Medulla oblongata (tissue), 1 donor: Measurements from ENCODE around the gene TMEM243.
A peak's percentile ranks its signal among the peaks of the same experiment; 100 is the strongest.
"Not testable (repeated sequence)": the region's sequence is repeated elsewhere in the genome, so short reads cannot be mapped to it uniquely, and the experiment has no call there.

Source experiments
- DNase-seq: peaks from one replicate; pipeline ENCODE4 v3.0.0-alpha.2; 2015; ENCODE audit errors: extremely low spot score

The TMEM243 gene

DNA sequence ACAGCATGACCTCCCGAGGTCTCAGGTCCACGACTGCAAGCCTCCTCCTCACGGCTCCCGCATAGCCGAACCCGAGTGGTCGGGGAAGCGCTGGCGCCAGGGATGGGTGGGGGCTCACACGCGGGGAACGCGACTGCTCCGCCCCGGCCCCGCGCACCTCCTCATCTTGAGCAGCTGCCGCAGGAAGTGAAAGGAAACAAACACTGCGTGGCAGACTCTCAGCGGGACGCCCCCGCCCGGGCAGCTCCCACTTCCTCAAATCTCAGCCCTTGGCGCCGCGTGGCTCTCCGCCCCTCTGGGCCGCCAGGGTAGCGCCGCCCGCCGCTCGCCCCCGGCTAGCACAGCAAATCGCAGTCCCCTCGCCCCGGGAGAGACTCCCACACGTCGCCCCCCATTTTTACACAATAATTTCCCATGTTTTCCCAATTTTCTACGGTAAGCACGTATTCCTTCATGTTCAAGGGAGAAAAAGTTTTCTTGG lies at the start of gene TMEM243:
Gene TMEM243, minus strand, starts transcription at position 188 of the 481 bp plus-strand sequence. CDS start 229 bp downstream, outside the sequence.
- peak; percentile 82 for DNase-seq

DNA sequence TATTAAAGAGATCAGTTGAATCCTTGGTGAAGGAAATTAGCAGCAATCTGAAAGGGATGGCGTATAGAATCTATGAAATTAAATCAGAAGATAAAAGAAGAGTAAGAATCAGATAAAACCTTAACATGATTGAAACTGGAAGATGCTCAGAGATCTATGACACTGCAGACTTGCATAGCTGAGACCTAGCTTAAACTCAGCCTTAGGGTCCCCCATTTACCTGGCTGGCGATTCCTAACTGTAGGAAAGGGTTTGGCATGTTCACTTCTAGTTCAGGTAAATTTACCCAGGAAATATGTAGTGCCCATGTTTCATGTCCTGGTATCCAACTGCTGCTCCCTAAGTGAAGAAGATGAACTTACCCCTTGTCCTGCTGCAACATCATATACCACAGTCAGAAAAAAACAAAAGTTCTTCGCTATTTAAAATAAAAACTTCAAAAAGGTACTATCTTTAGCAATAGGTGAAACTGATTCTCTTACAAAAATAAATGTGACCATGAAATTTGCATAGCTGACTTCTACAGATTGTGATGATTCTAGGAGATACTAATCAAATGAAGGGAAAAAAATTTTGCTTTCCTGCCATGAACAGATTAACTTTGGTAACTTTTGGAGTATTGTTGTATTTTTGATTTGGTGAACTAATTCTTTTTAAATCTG lies 47.8 kb upstream of the TMEM243 start:
- no peak for DNase-seq

DNA sequence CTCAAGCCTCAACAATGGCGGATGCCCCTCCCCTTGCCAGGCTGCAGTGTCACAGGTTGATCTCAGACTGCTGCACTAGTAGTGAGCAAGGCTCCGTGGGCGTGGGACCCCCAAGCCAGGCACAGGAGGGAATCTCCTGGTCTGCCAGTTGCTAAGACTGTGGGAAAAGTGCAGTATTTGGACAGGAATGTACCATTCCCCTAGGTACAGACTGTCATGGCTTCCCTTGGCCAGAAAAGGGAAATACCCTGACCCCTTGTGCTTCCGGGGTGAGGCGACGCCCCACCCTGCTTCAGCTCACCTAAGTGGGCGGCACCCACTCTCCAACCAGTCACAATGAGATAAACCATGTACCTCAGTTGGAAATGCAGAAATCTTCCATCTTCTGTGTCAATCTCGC lies 44.0 kb upstream of the TMEM243 start:
- no peak for DNase-seq

DNA sequence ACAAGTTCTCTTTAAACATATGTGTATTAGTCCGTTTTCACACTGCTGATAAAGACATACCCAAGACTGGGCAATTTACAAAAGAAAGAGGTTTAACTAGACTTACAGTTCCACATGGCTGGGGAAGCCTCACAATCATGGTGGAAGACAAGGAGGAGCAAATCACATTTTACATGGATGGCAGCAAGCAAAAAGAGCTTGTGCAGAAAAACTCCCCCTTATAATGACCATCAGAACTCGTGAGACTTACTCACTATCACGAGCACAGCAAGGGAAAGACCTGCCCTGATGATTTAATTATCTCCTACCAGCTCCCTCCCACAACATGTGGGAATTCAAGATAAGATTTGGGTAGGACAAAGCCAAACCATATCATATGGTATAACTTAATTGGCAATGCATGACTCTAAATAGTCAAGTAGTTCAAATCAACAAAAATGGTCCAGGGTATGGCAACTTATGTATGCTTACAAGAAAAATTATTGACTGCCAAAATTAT lies 34.1 kb upstream of the TMEM243 start:
- DNase-seq = no peak

DNA sequence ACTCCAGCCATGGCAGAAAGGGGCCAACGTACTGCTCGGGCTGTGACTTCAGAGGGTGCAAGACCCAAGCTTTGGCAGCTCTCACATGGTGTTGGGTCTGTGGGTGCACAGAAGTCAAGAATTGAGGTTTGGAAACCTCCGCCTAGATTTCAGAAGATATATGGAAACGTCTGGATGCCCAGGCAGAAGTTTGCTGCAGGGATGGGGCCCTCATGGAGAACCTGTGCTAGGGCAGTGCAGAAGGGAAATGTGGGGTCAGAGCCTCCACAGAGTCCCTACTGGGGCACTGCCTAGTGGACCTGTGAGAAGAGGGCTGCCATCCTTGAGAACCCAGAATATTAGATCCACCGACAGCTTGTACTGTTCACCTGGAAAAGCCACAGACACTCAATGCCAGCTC lies 26.1 kb upstream of the TMEM243 start:
- not testable (repeated sequence) for DNase-seq

DNA sequence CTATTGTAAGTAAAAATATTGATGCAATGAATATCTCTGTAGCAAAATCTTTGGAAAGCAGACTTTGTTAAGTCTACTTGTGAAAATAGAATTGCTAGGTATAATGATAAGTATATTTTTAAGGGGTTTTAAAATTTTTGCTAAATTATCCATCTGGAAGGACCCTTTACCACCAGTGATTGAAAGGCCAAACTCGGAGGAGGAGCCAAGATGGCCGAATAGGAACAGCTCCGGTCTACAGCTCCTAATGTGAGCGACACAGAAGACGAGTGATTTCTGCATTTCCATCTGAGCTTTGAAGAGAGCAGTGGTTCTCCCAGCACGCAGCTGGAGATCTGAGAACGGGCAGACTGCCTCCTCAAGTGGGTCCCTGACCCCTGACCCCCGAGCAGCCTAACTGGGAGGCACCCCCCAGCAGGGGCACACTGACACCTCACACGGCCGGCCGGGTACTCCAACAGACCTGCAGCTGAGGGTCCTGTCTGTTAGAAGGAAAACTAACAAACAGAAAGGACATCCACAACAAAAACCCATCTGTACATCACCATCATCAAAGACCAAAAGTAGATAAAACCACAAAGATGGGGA lies 19.0 kb upstream of the TMEM243 start:
- not testable (repeated sequence) for DNase-seq

GRCh38 chr7:87234949-87235348 lies 15.4 kb upstream of the TMEM243 start:
- DNase-seq = no peak

- DNase-seq = peak; percentile 72
Observed at GRCh38 chr7:87231711-87232110, 12.2 kb upstream of the TMEM243 start.

DNA sequence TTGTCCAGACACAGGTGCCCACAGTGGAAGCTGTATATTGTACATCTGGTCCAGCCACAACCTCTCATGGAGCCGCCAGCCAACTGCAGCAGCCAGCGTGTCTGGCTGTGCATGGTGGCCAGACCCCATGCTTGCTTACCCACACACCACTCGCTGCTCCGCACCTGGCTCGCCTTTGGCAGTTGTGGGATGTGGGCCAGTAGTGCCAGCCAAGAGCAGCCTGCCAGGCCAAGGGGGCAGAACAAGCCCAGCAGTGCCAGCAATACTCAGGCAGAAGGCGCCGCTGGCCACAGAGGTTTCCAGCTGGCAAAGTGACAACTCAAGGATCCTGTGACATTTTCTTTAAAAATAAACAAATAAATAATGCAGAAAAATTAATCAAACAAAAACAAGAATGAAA lies 11.7 kb upstream of the TMEM243 start:
- DNase-seq = peak; percentile 60

- DNase-seq = no peak
Observed at GRCh38 chr7:87226495-87226894, 7.0 kb upstream of the TMEM243 start.

GRCh38 chr7:87225696-87226095 lies 6.2 kb upstream of the TMEM243 start:
- DNase-seq = no peak

DNA sequence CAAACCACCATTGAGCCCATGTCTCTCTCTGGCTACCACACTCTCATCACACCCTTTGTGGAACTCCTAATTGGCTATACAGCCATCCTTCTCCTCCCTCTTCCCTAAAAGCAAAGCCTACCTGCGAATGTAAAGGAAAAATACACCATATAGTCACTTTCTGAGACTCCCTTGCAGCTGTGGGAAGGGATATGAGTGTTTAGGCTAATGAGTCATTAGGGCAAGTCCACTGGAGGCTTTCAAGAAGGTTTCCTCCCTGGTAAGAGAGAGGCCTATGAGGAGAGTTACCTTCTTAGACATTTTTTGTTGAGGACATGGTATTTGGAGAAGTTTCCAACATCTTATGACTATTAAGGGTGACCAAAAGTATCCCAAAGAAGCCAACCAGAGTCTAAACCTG lies 4.1 kb upstream of the TMEM243 start:
- no peak for DNase-seq

GRCh38 chr7:87220734-87221215 lies 1.2 kb upstream of the TMEM243 start:
- DNase-seq = peak; percentile 62

DNA sequence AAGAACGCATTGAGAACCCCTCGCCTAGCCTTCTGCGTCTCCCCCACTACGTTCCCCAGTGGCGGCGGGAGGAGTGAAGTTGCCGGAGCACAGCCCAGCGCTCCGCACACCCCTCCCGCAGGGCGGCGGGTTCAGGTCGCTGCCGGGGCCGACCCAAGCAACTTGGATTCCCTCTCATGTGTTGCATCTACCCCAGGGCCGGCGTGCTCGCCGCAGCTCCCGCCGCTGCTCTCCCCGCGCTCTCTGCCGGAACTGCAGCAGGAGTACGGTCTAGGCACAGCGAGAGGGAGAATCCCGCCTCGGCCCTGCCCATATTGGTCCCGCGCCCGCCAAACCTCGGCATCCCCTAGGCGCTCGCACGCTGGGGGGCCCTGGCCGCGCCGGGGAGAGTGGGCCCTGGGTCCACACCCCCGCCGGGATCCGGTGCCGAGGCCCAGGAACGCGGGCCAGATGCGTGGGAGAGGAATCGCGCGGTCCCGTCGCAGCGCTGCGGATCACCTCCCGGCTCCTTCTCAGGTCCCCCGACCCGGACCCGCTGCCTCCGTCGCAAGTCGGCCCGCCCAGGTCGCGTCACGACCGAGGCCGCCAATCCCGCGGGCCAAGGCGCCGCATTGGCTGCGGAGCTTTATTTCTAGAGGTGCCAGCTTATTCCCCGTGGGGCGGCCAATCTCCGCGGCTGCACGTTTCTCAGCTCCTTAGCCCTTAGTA lies 648 bp upstream of the TMEM243 start:
- peak; percentile 83 for DNase-seq

DNA sequence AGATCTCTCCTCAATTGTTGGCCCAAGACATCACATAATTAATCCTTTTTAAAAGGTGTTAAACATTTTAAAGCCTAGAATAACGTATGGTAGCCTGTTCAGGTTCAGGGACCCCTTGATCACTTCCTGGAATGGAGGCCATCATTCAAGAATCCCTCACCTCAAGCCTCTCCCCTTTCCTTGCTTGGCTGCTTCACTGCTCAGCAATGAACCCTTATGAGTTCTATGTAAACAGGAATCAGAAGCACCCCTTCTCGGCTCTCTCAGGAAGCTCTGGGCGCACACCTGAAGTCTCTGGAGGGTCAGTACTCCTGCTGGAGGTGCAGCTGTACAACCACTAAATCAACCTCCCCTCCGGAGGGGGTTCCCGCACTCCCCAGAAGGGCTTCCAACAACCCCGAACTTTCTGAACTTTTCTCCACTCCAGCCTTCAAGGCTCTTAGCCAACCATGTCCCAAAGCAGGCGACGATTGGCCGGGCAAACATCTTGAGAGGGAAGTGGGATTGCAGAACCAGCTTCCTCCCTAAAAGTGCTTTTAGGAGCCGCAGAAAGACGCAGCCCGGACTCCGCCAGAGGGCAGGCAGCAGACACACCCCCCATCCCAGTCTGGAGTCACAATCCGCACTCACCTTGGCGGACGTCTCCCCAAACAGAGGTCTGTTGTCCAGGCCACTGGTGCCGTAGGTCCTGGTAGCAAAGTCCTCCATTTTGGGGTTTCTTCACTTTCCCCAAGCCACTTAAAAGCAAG lies 562 bp downstream of the TMEM243 start:
- peak; percentile 77 for DNase-seq

GRCh38 chr7:87217983-87218653 lies 1.4 kb downstream of the TMEM243 start:
- no peak for DNase-seq

DNA sequence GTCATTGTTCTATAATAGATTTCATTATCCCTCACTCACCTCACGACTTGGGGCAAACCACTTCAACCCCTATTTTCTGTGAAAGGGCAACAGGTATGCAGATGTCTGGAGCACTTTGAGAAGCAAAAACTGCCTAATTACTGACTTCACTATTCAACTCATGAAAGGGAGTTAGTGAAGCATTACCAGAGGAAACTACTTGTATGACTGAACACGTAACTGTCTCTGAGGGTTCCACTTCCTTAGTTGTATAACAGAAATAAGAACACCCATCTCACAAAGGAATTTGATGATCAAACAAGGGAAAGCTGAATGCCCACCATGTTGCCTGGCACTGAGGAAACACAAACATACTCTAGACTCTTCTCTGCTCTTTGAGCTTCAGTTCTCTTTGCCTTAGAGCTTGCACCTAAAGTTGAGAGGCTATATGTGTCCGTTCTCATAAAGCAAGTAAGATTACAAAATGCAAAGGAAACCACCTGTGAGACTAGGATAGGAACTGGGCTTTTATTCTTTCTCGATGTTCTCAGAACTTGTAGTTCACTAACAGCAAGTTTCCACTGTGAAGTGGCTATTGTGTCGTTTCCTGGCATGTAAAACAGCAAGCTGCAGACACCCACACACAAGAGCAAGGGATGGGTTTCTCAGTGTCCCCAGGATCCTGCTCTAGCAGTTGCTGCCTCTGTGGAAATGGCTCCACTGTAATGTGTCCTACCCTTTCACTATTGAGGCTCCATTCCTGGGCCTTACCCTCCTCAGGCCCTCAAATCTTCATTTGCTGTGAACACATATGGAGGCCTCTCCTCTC lies 2.6 kb downstream of the TMEM243 start:
- DNase-seq = peak; percentile 37

GRCh38 chr7:87215046-87215445 lies 4.5 kb downstream of the TMEM243 start:
- DNase-seq = no peak

GRCh38 chr7:87213811-87214210 lies 5.7 kb downstream of the TMEM243 start:
- no peak for DNase-seq

DNA sequence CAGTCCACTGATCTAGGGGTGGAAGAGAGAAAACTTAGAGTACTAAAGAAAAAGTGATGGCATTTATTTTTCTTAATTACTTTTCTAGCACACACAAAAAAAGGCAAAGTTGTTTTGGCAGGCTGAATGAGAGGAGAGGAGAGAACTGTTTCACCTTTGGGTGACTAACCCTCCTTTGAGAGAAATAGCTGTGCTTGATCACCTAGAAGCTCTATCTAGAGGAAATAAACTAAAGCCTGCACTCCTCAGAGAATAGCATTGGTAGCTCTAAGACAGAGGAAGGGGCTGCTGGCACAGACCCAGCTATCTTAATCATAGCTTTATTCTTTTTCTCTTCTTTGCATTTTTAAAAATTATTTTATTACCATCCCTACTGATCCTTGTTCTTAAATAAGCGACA lies 6.3 kb downstream of the TMEM243 start:
- DNase-seq = no peak
